Breast epithelium (tissue), 4 donors: ENCODE results near the gene RALGDS. TPM values are rescaled to one million over a fixed set of nuclear protein-coding genes. Genes with fewer than 3 reads are reported as not detected.

Experiments
- DNase-seq, 2 donors: peaks; one replicate each; pipeline ENCODE4 v3.0.0-alpha.2; 2019; ENCODE audit warnings: low spot score in 2 of 2
- H3K27ac ChIP-seq, 2 donors: fragments of 200-600 bp; sonication (generic) in 1 of 2; one replicate each; pipeline ENCODE4 v1.5.1; 2016 to 2019; ENCODE audit warnings: mild to moderate bottlenecking in 1 of 2
- H3K27me3 ChIP-seq, 2 donors: fragments of 200-600 bp; sonication (generic) in 1 of 2; one replicate each; pipeline versions ENCODE4 v1.5.1 to v1.6.0; 2017 to 2019; ENCODE audit warnings: control low read depth in 1 of 2, mild to moderate bottlenecking in 1 of 2
- H3K36me3 ChIP-seq: fragments of 200-600 bp; one replicate; pipeline ENCODE4 v1.5.1; 2019
- H3K4me1 ChIP-seq, 2 donors: fragments of 200-600 bp; sonication (generic); one replicate each; pipeline ENCODE4 v1.5.1; 2016 to 2019; ENCODE audit warnings: control low read depth in 1 of 2
- H3K4me3 ChIP-seq, 3 donors: fragments of 200-600 bp; sonication (generic); 1 replicate in 2 of 3; 2 replicates in 1 of 3; pipeline ENCODE4 v1.5.1; 2016 to 2019; ENCODE audit warnings: mild to moderate bottlenecking in 3 of 3, moderate library complexity in 2 of 3
- H3K9me3 ChIP-seq, 2 donors: fragments of 200-600 bp; sonication (generic) in 1 of 2; one replicate each; pipeline ENCODE4 v1.5.1; 2016 to 2019; ENCODE audit warnings: control low read depth in 1 of 2
- POLR2A ChIP-seq: fragments of 450-650 bp; IDR thresholded peaks from one replicate; pipeline ENCODE4 v1.6.1; 2016; ENCODE audit warnings: antibody characterized with exemption, mild to moderate bottlenecking, moderate library complexity
- POLR2AphosphoS5 ChIP-seq, 3 donors: sonication (generic); formaldehyde crosslinking; IDR thresholded peaks; one replicate each; pipeline ENCODE4 v1.6.1; 2017; ENCODE audit warnings: antibody characterized with exemption in 3 of 3
- intact Hi-C: fragments of 100-400 bp; cut with DNase I; formaldehyde crosslinking; loops from one replicate; pipeline ENCODE4 v1.15.1; 2023; ENCODE audit warnings: low total_unique reads
- total RNA-seq, 3 donors: library from RNA; depleted of rRNA; stranded (reverse); fragments of >200 nt; gene quantifications; one replicate each; pipeline ENCODE4 v1.1.0, GENCODE V29; 2016
- TF ChIP-seq, protein P1 (sequence below), 3 donors: fragments of 450-650 bp; IDR thresholded peaks; one replicate each; pipeline ENCODE4 v1.5.1; 2016 to 2017; ENCODE audit warnings: antibody characterized with exemption in 3 of 3, mild to moderate bottlenecking in 3 of 3, moderate library complexity in 3 of 3

RALGDS gene
- total RNA-seq, 3 donors from 2014 or later, result 52.0 to 94.1 (median 79.3) TPM

DNA sequence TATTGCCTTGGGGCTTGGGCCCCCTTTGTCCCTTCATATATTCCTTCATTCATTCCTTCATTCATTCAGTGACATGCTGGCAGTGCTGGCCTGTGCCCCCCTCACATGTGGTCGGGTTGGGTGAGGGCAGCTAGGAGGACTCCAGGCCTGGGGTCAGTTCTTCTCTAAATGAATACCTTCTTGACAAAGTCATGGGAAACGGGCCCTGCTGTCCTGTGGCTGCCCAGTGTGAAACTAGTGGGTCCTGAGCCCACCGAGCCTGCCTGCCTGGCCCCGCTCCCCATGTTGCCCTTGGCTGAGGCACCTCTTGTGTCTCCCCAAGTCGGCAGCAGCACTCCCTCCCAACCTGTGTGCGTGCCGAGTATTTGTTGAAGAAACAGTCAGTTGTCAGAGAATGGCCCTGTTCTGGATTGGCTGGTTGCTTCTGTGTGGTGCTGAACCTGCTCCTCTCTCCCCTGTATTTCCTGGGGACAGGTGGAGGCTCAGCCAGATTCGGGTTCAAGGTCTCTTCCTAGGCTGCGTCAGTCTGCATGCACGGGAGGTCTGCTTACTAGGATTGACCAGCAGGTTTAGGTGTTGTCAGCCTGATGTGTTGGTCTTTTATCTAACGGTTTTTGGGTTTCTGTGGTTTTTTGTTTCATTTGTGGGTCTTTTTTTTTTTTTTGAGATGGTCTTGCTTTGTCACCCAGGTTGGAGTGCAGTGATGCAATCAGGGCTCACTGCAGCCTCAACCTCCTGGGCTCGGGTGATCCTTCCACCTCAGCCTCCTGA, 62.3 kb downstream of the RALGDS start:
- DNase-seq, result no peak
- no peaks in the 10 kb centered on the region for H3K4me1 ChIP-seq
- no peaks in the 10 kb centered on the region for H3K27me3 ChIP-seq
- no peak for TF ChIP-seq POLR2AphosphoS5 (IDR thresholded peaks at IDR 0.05)
- TF ChIP-seq, protein P1, sequence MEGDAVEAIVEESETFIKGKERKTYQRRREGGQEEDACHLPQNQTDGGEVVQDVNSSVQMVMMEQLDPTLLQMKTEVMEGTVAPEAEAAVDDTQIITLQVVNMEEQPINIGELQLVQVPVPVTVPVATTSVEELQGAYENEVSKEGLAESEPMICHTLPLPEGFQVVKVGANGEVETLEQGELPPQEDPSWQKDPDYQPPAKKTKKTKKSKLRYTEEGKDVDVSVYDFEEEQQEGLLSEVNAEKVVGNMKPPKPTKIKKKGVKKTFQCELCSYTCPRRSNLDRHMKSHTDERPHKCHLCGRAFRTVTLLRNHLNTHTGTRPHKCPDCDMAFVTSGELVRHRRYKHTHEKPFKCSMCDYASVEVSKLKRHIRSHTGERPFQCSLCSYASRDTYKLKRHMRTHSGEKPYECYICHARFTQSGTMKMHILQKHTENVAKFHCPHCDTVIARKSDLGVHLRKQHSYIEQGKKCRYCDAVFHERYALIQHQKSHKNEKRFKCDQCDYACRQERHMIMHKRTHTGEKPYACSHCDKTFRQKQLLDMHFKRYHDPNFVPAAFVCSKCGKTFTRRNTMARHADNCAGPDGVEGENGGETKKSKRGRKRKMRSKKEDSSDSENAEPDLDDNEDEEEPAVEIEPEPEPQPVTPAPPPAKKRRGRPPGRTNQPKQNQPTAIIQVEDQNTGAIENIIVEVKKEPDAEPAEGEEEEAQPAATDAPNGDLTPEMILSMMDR (IDR thresholded peaks at IDR 0.05), result no peak
- no peak for TF ChIP-seq POLR2A
- H3K4me3 ChIP-seq, result no peak overlapping the region
- intact Hi-C loops, result no loop called here
- no peaks in the 10 kb centered on the region for H3K9me3 ChIP-seq
- H3K27ac ChIP-seq, result no peak overlapping the region
- H3K36me3 ChIP-seq, result no peaks in the 10 kb centered on the region

DNA sequence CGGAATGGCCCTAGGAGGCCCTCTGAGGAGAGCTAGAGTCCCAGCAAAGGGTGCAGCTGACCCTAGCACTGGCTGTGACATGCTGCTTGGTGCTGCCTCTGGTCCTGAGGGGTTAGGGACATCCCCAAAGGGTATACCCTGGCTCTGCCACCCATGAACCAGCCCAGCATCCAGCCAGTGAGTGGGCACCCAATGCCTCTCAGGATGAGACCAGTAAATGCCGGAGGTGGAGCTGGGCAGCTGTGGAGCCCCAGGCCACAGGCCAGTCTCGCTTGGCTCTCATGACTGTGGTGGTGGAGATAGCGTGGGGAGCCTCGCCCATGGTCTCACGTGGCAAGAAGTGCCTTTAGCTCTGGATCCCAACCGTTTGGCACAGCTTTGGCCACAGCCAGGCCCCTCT, 63.0 kb downstream of the RALGDS start:
- no peak for DNase-seq
- intact Hi-C loops, result no loop called here
- H3K36me3 ChIP-seq, result no peaks in the 10 kb centered on the region

DNA sequence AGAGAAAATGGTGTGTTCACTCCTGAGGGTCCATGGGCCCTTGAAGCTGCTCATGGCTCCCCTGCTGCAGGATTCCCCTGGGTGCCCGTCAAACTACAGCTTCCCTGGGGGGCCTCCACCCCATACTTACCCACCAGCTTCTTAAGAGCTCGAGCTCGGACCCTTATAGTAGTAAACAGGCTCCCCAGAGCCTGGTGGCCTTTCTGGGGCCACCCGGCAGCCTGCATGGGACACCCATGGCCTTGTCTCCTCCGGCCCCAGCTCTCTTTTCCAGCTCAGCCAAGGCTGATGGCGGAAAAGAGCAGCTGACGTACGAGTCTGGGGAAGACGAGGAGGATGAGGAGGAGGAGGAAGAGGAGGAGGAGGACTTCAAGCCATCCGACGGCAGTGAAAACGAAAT, 63.5 kb downstream of the RALGDS start:
- H3K27me3 ChIP-seq, result no peaks in the 10 kb centered on the region
- H3K36me3 ChIP-seq, result no peaks in the 10 kb centered on the region
- no peak overlapping the region for H3K4me3 ChIP-seq
- no peaks in the 10 kb centered on the region for H3K4me1 ChIP-seq
- DNase-seq, result no peak
- intact Hi-C loops, result no loop called here
- no peak overlapping the region for H3K27ac ChIP-seq
- H3K9me3 ChIP-seq, result no peaks in the 10 kb centered on the region
- TF ChIP-seq, protein P1 (IDR thresholded peaks at IDR 0.05), result no peak
- TF ChIP-seq POLR2A (no peak), POLR2AphosphoS5 (IDR thresholded peaks at IDR 0.05) (no peak)

More for the DNA sequence above, 63.0 kb downstream of the RALGDS start:
- TF ChIP-seq, protein P1 (IDR thresholded peaks at IDR 0.05), result no peak
- TF ChIP-seq POLR2A (no peak), POLR2AphosphoS5 (IDR thresholded peaks at IDR 0.05) (no peak)
- no peaks in the 10 kb centered on the region for H3K4me1 ChIP-seq
- H3K9me3 ChIP-seq, result no peaks in the 10 kb centered on the region
- no peaks in the 10 kb centered on the region for H3K27me3 ChIP-seq
- H3K4me3 ChIP-seq, result no peak overlapping the region
- no peak overlapping the region for H3K27ac ChIP-seq

DNA sequence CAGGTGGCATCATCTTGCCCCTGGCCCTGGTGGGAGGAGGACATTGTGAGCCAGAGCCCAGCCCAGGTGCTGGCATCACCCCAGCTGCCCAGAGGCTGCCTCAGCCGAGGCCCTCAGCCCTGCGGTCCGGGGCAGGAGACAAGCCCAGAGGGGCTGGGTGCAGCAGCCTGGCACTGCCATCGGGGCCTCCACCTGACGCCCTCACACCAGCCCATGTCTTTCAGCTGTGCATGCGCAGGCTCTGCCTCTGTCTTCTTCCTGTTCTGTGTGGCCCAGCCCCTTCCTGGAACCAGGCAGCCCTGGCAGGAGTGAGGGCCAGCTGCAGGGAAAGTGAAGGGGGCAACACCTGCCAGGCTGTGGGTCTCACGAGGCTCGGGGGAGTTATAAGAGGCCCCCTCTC, 64.0 kb downstream of the RALGDS start:
- H3K36me3 ChIP-seq, result no peaks in the 10 kb centered on the region
- intact Hi-C loops, result no loop called here
- TF ChIP-seq POLR2A (no peak), POLR2AphosphoS5 (IDR thresholded peaks at IDR 0.05) (no peak)
- TF ChIP-seq, protein P1 (IDR thresholded peaks at IDR 0.05), result no peak

DNA sequence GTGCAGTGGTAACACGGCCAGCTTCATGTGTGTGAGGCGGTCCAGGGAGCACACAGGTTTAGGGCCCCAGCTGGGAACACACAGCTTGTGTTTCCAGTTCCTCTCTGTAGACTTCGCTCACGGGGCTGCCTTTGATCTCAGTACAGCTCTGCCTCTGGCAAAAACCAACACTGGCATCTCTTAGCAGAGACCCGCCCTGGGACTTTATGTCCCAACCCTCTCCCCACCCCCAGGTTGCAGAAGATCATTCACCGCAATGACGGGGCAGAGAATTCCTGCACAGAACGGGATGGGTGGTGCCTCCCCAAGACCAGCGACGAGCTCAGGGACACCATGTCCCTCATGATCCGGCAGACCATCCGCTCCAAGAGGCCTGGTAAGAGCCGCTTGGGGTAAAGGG, 64.5 kb downstream of the RALGDS start:
- DNase-seq, result no peak
- Histone ChIP-seq H3K4me3 (no peak overlapping the region), H3K4me1 (no peaks in the 10 kb centered on the region), H3K36me3 (peaks cover 3% of the 10 kb centered on the region), H3K27ac (no peak overlapping the region), H3K27me3 (no peaks in the 10 kb centered on the region), H3K9me3 (no peaks in the 10 kb centered on the region)
- no peak for TF ChIP-seq POLR2AphosphoS5 (IDR thresholded peaks at IDR 0.05)
- TF ChIP-seq, protein P1 (IDR thresholded peaks at IDR 0.05), result no peak
- intact Hi-C loops, result no loop called here

More for the DNA sequence above, 64.0 kb downstream of the RALGDS start:
- Histone ChIP-seq H3K27ac (no peak overlapping the region), H3K9me3 (no peaks in the 10 kb centered on the region), H3K27me3 (no peaks in the 10 kb centered on the region), H3K4me3 (no peak overlapping the region), H3K4me1 (no peaks in the 10 kb centered on the region)
- no peak for DNase-seq
